NCI-H1417 (cell line): Measurements from ENCODE around the gene NBAS.
A peak's percentile ranks its signal among the peaks of the same experiment; 100 is the strongest.

Experiments used
- DNase-seq, 3 experiments: peaks; one replicate each; lab custom pipeline; 2025; lab: John Stamatoyannopoulos, UW

NBAS gene

GRCh38 chr2:15303874-15304273 lies 257.3 kb downstream of the NBAS start:
- DNase-seq: no peak

- no peak for DNase-seq
Measured at GRCh38 chr2:15302154-15302553, 259.0 kb downstream of the NBAS start.

- DNase-seq: no peak
Measured at GRCh38 chr2:15300624-15301573, 260.2 kb downstream of the NBAS start.

- DNase-seq: no peak
Measured at GRCh38 chr2:15299904-15300520, 261.1 kb downstream of the NBAS start.

DNA sequence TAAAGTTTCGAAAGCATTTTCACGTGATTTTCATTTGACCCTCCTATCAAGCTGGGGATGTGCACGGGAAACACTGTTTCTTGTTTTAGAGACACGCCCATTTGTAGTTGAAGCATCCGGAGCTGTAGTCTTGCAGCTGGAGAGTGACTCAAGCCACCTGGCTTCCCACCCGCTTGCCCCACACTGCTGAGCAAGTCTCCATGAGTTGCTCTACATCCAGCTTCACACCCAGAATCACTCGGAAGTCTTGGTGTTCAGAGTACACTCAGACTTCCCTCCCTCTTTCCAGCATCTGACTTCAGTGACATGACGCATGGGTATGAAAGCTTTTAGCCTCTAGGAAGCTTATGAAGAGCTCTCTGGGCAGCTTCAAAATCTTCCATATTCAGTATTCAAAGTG lies 262.4 kb downstream of the NBAS start:
- no peak for DNase-seq

DNA sequence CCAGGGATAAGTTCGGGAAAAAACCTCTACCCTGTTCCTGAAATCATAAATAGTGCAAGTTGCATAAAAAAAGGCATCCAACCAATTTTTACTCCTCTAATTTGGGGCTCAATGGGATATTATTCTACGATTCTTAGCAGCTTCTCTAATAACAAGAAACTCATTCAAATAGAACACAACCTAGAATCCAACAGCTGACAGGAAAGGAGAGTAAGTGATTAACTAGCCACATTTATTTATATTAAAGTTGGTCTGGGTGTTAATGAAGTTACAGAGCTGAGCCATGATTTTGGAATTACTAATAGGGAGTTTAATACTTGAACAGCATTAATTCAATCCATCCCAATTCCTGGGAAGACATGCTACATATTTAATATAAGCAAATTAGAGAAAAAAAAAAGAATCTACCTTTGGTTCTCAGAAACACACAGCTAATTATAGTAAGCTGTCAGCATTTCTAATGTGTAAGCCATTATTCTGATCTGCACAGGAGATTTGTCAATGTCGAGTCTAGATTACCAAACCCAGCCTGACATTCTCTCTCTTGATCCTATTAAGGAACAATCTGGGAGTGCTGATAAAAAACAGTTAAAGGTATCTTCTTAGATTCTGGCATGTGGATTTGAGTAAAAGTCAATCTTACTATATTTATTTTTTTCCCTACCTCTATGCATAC lies 267.7 kb downstream of the NBAS start:
- DNase-seq: no peak

DNA sequence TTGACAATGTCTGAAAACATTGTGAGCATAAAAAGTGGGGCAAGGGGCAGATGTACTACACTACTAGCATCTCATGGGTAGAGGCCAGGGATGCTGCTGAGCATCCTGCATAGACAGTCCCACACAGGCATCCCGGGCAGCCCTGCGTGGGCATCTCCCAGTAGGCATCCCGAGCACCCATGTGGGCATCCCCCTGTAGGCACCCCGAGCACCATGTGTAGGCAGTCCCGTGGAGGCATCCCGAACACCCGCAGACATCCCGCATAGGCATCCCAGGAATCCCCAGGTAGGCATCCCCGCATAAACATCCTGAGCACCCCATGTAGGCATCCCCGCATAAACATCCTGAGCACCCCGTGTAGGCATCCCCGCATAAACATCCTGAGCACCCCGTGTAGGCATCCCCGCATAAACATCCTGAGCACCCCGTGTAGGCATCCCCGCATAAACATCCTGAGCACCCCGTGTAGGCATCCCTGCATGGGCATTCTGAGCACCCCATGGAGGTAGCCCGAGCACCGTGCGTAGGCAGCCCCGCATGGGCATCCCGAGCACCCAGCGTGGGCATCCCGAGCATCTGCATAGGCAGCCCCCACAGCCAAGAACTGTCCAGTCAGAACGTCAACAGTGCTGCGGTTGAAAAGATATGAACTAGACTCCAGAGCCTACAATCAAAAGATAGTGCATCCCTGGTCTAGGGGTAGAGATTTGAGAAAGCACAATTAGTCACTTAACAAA lies 273.5 kb downstream of the NBAS start:
- no peak for DNase-seq

DNA sequence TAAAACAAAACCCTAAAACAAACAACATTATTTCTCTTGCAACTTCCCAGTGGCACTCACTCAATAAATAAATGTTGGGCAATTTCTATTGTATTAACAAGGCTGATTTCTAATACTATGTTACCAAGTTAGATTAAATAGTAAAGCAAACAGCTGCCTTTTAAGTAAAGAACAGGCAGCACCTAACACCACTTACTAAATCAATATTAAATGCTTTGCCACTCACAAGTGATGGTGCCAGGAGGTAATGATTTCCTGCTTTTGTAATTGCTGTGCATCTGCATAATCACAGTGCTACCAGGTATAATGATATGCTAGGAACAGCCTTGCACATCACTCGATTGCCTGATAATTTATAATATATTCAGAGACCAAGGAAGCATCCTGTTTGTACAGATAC lies 276.5 kb downstream of the NBAS start:
- peak in 2 of 3 experiments; percentile 77 to 96 for DNase-seq

GRCh38 chr2:15281681-15282080 lies 279.5 kb downstream of the NBAS start:
- DNase-seq: no peak

DNA sequence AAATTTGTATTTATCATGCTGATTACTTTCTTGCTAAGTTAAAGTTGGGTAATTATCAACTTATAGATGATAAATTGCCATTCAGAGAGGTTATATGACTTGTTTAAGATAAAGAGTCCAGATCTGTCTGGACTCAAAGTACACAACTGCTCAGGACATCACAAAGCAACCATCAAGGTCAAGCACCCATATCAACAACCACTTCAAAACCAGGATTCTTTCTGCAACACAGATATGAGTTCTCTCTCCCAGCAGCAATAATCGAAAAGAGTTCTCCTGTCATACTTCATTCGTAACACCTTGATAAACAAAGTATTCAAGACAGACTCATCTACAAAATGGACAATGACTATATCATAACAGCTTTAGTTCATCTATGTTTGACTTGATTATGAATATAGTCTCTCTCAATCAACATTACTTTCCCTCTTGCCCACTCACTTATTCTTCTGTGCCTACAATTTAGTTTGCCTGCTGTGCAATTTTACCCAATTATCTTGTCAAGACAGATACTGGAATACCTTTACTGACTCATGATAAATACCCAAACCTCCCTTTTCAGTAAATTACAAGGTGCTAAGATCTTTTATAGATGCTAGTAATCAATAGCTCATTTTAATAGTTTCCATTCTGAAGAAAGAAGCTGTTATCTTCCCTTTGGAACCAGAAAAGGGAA lies 281.8 kb downstream of the NBAS start:
- peak in 2 of 3 experiments; percentile 39 to 69 for DNase-seq

DNA sequence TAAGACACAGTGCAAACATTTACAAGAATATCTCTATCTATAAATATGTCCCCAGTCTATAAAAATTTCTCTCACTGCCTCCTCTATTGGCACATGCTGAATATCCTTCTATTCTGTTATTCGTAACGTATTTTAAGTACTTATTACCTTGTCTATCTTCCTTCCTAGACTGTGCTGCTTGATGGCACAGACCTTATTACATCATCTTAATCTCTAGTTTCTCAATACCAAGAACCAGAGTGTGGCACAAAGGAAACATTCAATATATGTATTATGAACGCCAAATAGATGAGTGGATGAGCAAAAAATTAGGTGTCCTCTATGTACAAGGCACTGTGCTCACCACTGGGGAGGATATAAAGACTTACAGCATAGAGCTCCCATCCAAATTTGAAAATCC lies 282.8 kb downstream of the NBAS start:
- DNase-seq: no peak

GRCh38 chr2:15275346-15275745 lies 285.8 kb downstream of the NBAS start:
- no peak for DNase-seq

GRCh38 chr2:15273452-15273851 lies 287.7 kb downstream of the NBAS start:
- DNase-seq: no peak

DNA sequence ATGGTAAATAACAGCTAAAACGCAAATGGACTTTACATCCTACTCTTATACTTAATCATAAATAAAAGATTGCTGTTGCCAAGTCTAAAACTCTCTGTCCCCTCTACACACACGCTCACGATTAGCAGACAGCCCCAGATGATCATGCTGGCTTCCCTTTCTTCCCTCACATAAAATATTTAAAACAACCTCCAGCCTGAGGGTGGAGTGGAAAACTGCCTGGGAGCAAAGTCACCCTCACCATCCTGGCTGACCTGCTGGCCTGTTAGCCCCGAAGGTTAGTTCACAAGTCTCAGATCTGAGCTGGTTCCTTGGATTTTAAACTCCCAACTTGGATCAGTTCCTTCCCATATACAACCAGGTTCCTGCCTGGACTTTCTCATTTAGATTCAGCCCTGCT lies 288.2 kb downstream of the NBAS start:
- no peak for DNase-seq

- no peak for DNase-seq
Measured at GRCh38 chr2:15271941-15272542, 289.1 kb downstream of the NBAS start.

DNA sequence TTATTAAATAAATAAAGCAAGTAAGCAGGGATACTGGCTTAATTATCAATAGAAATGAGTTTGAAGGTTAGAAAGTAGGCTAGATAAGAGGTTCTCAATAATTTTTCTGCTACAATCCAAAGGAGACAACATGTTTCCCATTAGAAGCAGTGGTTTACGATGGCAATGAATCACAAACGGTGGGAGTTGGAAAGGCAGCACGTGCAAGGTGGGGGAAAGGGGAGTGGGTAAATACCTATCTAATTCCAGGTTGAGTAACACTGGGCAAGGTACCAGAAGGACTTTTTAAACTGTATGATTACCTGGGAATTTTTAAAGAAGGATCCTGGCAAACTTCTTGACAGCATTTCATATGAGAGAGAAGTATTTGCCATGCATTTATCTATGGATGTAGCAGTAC lies 289.9 kb downstream of the NBAS start:
- peak in 1 of 3 experiments; percentile 9 for DNase-seq

GRCh38 chr2:15269043-15269442 lies 292.1 kb downstream of the NBAS start:
- DNase-seq: no peak

GRCh38 chr2:15265889-15266288 lies 295.2 kb downstream of the NBAS start:
- no peak for DNase-seq

GRCh38 chr2:15263976-15264685 lies 297.0 kb downstream of the NBAS start:
- DNase-seq: no peak

DNA sequence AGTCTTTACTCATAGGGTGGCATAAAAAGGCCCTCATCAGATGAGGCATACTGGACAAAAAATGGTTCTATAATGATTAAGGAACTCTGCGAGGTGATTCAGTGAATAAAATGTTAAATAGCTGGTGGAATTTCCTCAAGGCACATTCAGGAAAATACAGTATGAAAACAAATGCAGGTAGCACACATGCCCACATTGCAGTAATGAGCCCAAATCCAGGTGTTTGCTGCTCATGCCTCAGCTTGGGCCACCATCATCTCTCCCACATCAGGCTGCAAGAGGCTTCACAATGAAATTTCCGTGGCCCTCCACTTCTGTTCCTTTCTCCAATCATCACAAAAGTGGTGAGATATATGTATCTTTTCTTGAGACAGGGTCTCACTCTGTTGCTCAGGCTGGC lies 298.3 kb downstream of the NBAS start:
- DNase-seq: no peak
